Type B pancreatic cell (in vitro differentiated cells): Measurements from ENCODE around the gene GAGE10. TPM values are rescaled to one million over a fixed set of nuclear protein-coding genes. Genes with fewer than 3 reads are reported as not detected.
"Not testable (repeated sequence)": the region's sequence is repeated elsewhere in the genome, so short reads cannot be mapped to it uniquely, and the experiment has no call there.

Experiments
- DNase-seq: peaks from one replicate; pipeline ENCODE4 v3.0.0; 2021; ENCODE audit warnings: mixed read lengths; ENCODE audit not compliant: unreplicated experiment; ENCODE audit errors: extremely low spot score
- H3K27ac Mint-ChIP-seq: 2 replicates; pipeline ENCODE4 v1.8.0; 2021; ENCODE audit warnings: mild to moderate bottlenecking, mixed read lengths
- H3K27me3 Mint-ChIP-seq: 2 replicates; pipeline ENCODE4 v1.8.0; 2021; ENCODE audit warnings: mixed read lengths
- H3K36me3 Mint-ChIP-seq: 2 replicates; pipeline ENCODE4 v1.8.0; 2021; ENCODE audit warnings: mixed read lengths
- H3K4me1 Mint-ChIP-seq: one replicate; pipeline ENCODE4 v1.8.0; 2021; ENCODE audit warnings: mixed read lengths; ENCODE audit not compliant: unreplicated experiment
- H3K4me3 Mint-ChIP-seq: 2 replicates; pipeline ENCODE4 v1.8.0; 2021; ENCODE audit warnings: mild to moderate bottlenecking, mixed read lengths
- H3K9me3 Mint-ChIP-seq: 2 replicates; pipeline ENCODE4 v1.8.0; 2021; ENCODE audit warnings: mixed read lengths
- CTCF ChIP-seq: fragments of 200-600 bp; sonication (generic); conservative IDR thresholded peaks from 2 replicates; pipeline ENCODE4 v1.5.0; 2021; ENCODE audit warnings: antibody characterized with exemption, mild to moderate bottlenecking
- total RNA-seq: library from RNA; stranded (reverse); gene quantifications from 2 replicates; pipeline ENCODE4 v1.2.1, GENCODE V29; 2021; ENCODE audit warnings: low replicate concordance

The GAGE10 gene
- total RNA-seq, 1 donor from 2014 or later: not detected

- no peak for TF ChIP-seq CTCF
Observed at GRCh38 chrX:49287665-49288064, 15.8 kb upstream of the GAGE10 start.

GRCh38 chrX:49290215-49290614 lies 13.2 kb upstream of the GAGE10 start:
- H3K36me3 Mint-ChIP-seq: no peaks in the 10 kb centered on the region
- DNase-seq: no peak
- TF ChIP-seq CTCF: no peak
- no peaks in the 10 kb centered on the region for H3K9me3 Mint-ChIP-seq
- H3K27ac Mint-ChIP-seq: no peak overlapping the region
- H3K27me3 Mint-ChIP-seq: no peaks in the 10 kb centered on the region
- H3K4me1 Mint-ChIP-seq: peaks cover 3% of the 10 kb centered on the region
- H3K4me3 Mint-ChIP-seq: no peak overlapping the region

More at GRCh38 chrX:49287665-49288064, 15.8 kb upstream of the GAGE10 start:
- no peak for DNase-seq
- Mint-ChIP-seq H3K4me3 (no peak overlapping the region), H3K27me3 (no peaks in the 10 kb centered on the region), H3K27ac (no peak overlapping the region), H3K36me3 (no peaks in the 10 kb centered on the region), H3K9me3 (no peaks in the 10 kb centered on the region), H3K4me1 (peaks cover 5% of the 10 kb centered on the region)

DNA sequence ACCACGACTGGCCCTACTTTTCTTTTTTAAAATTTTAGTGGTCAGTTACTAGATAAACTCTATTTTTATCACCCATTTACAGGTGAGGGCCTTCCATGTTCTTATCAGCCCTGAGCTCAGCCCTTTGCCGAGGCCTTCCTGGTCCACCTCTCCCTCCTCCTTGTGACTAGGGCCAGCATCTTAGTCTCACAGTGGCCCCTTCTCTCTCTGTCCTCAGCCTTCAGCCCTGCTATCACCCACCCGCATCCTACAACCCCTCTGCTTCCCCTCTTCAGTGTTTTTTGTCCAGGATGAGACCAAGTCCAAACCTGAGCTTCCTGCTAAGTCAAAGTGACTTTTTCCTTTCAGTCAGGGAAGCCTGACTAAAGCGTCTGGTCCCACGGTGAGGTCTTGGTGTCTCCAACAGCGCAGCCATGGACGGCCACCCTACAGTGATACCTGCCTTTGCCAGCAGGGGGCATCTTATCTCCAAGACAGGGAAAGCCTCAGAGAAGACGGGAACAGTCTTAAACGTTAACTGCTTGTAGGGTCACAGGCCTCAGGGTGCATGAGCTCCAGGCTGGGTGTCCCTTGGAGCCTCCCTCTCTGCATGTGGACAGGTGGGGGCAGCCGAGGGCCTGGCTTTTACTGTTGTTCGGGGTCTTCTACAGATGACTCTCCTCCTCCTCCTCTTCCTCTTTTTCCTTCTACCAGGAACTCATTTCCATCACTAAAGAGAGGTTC lies 11.7 kb upstream of the GAGE10 start:
- Mint-ChIP-seq H3K4me1 (peaks cover 3% of the 10 kb centered on the region), H3K36me3 (no peaks in the 10 kb centered on the region), H3K9me3 (no peaks in the 10 kb centered on the region), H3K4me3 (no peak overlapping the region), H3K27ac (no peak overlapping the region), H3K27me3 (no peaks in the 10 kb centered on the region)
- DNase-seq: no peak
- peak; percentile 74 for TF ChIP-seq CTCF

DNA sequence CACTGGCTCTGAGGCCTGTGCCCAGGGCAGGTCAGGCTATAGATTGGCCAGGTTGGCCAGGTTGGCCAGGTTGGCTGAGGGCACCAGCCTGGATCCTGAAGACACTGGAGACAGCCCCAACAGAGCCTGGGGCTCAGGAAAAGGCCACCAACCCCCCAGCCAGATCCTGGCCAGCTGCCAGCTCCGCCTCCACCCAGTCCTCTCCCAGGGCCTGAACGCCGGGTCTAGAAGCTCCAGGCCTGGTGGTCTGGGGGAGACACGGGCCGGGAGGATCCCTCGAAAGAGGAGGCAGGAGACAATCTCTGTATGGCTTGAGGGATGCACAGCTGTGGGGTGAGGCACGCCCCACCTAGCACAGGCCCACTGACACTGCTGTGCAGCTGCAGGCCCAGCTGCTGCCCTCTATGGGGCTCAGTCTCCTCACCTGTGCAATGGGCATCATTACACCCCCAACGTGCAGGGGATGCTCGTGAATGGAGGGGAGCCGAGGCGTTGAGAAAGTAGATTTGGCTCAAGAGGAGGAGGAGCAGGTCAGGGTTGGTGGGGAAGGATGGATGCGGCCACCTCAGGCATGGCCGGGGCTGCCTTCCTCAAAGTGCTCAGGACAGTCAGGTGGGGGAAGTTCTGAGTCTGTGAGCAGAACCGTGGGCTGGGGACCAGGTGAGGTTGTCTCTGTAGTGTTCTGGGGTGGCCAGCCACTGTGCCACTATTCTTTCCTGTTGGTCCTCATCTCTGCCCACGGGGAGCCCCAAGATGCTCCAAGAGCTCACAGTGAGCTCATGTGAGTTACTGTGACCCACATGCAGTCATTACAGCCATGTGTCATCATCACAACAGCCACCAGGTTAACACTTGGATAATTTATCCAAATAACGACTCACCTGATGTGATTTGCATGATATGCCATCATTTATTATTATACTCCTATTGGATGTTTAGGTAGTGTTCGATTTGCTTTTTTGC lies 10.8 kb upstream of the GAGE10 start:
- DNase-seq: no peak
- no peak for TF ChIP-seq CTCF
- no peaks in the 10 kb centered on the region for H3K36me3 Mint-ChIP-seq
- H3K9me3 Mint-ChIP-seq: no peaks in the 10 kb centered on the region
- no peaks in the 10 kb centered on the region for H3K27me3 Mint-ChIP-seq
- H3K4me3 Mint-ChIP-seq: no peak overlapping the region
- no peak overlapping the region for H3K27ac Mint-ChIP-seq
- H3K4me1 Mint-ChIP-seq: peaks cover 3% of the 10 kb centered on the region

GRCh38 chrX:49299293-49299692 lies 4.2 kb upstream of the GAGE10 start:
- not testable (repeated sequence) for H3K27ac Mint-ChIP-seq, DNase-seq, H3K9me3 Mint-ChIP-seq, H3K27me3 Mint-ChIP-seq, H3K4me1 Mint-ChIP-seq, H3K36me3 Mint-ChIP-seq, H3K4me3 Mint-ChIP-seq

- no peaks in the 10 kb centered on the region for H3K9me3 Mint-ChIP-seq
- no peak for DNase-seq
- TF ChIP-seq CTCF: no peak
- no peaks in the 10 kb centered on the region for H3K4me1 Mint-ChIP-seq
- H3K27me3 Mint-ChIP-seq: no peaks in the 10 kb centered on the region
- H3K36me3 Mint-ChIP-seq: no peaks in the 10 kb centered on the region
- H3K4me3 Mint-ChIP-seq: no peak overlapping the region
- H3K27ac Mint-ChIP-seq: no peak overlapping the region
Observed at GRCh38 chrX:49300703-49301102, 2.7 kb upstream of the GAGE10 start.

DNA sequence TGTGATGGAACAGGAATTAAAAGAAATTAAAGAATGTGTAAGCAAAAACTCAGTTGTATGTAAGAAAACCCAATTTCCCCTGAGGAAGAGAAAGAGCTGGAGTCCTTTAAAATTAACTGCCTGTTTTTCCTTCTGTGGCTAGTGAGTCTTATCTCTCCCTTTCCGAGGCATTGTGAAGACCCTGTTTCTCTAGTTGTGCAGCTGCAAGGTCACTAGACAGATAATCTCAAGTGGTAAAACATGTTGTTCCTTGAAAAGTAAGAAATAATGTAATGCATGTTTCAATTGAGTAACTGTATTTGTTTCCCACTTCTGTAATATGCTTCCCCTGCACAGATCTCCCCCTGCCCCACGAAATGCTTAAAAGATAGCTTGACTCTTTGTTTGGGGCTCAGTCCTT lies 4.3 kb downstream of the GAGE10 start:
- H3K4me1 Mint-ChIP-seq, H3K9me3 Mint-ChIP-seq, H3K36me3 Mint-ChIP-seq, H3K4me3 Mint-ChIP-seq, H3K27me3 Mint-ChIP-seq, DNase-seq, H3K27ac Mint-ChIP-seq: not testable (repeated sequence)
